ENCODE measurements around the gene SPRR1B. TPM values are rescaled to one million over a fixed set of nuclear protein-coding genes. Genes with fewer than 3 reads are reported as not detected.
"Not testable (repeated sequence)": the region's sequence is repeated elsewhere in the genome, so short reads cannot be mapped to it uniquely, and the experiment has no call there.

The SPRR1B gene
- total RNA-seq, 1 experiment from 2014 or later = 0.66 TPM

DNA sequence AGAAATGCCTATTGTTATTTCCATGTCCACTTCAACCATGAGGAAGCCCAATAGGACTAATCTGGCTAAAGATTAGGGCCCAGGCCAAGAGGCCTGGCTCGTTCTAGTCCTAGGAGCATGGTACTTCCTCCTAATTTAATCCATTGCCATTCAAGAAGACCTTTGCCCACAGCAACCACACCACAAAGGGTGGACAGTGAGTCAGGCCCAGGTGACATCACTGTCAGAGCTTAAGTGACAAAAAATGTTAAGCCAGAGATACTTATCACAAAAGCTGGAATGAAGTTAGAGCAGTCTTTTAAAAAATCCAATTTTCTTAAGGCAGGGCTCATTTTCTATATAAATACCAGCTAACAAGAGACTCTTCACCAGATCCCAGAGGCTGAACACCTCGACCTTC lies 29.6 kb upstream of the SPRR1B start, which contains the start of gene SPRR3:
SPRR3 (plus strand) TSS at position 368 of the 400 bp plus-strand sequence. CDS start 1,272 bp downstream, outside the sequence.
- DNase-seq (ENCODE audit: low read depth, low spot score) = no peak
- Histone ChIP-seq H3K79me2 (ENCODE audit: insufficient read depth, low read length) (no peaks in the 10 kb centered on the region), H3K9ac (ENCODE audit: low read length) (no peak within 1 kb of the TSS), H3K4me3 (replicated peaks in 1 of 2; ENCODE audit: low read depth in 1 of 2, low read length in 2 of 2) (no peak within 1 kb of the TSS), H3K27ac (ENCODE audit: low read depth, low read length) (no peak within 1 kb of the TSS), H3K4me1 (ENCODE audit: control insufficient read depth in 1 of 2, insufficient read depth in 2 of 2, low read length in 2 of 2) (peaks cover 0 to 10% of the 10 kb centered on the region in 2 experiments; a peak in 1 of 4 replicates), H3K4me2 (ENCODE audit: low read length) (no peak within 1 kb of the TSS), H3K9me2 (ENCODE audit: insufficient read depth) (no peaks in the 10 kb centered on the region), H3K36me3 (ENCODE audit: control insufficient read depth in 1 of 2, insufficient read depth in 2 of 2, low read length in 2 of 2) (no peaks in the 10 kb centered on the region), H2AFZ (ENCODE audit: low read depth, low read length, poor library complexity, severe bottlenecking) (no peak within 1 kb of the TSS), H3K27me3 (ENCODE audit: insufficient read depth, low read length) (peaks cover 22% of the 10 kb centered on the region; the same call in 1 of the 2 replicates), H4K20me1 (ENCODE audit: insufficient read depth) (no peaks in the 10 kb centered on the region), H3K9me3 (ENCODE audit: control insufficient read depth in 1 of 2, insufficient read depth in 1 of 2, low read depth in 1 of 2, low read length in 2 of 2) (no peaks in the 10 kb centered on the region)
- intact Hi-C loops (cut with micrococcal nuclease) = no loop called here
- ATAC-seq = no peak
- ChIA-PET POLR2A (no interaction called here), RAD21 (ENCODE audit: low non-redundant PET in 1 of 2, low total read pairs in 2 of 2, uncharacterized antibody in 2 of 2, unreplicated experiment in 2 of 2) (no interaction called here), CTCF (no interaction called here)
- TF ChIP-seq POLR2AphosphoS5 (IDR thresholded peaks at IDR 0.05; ENCODE audit: low read depth, low read length) = no peak
- no peak for TF ChIP-seq SRF (IDR thresholded peaks at IDR 0.05; ENCODE audit: low read depth)
- TF ChIP-seq, protein P1, sequence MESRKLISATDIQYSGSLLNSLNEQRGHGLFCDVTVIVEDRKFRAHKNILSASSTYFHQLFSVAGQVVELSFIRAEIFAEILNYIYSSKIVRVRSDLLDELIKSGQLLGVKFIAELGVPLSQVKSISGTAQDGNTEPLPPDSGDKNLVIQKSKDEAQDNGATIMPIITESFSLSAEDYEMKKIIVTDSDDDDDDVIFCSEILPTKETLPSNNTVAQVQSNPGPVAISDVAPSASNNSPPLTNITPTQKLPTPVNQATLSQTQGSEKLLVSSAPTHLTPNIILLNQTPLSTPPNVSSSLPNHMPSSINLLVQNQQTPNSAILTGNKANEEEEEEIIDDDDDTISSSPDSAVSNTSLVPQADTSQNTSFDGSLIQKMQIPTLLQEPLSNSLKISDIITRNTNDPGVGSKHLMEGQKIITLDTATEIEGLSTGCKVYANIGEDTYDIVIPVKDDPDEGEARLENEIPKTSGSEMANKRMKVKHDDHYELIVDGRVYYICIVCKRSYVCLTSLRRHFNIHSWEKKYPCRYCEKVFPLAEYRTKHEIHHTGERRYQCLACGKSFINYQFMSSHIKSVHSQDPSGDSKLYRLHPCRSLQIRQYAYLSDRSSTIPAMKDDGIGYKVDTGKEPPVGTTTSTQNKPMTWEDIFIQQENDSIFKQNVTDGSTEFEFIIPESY (IDR thresholded peaks at IDR 0.05; ENCODE audit: extremely low read depth, insufficient replicate concordance, low read length) = no peak
- TF ChIP-seq RAD21 (IDR thresholded peaks at IDR 0.05; ENCODE audit: low read depth) = no peak
- TF ChIP-seq FOSL1 (IDR thresholded peaks at IDR 0.05; ENCODE audit: low read depth) = no peak
- TF ChIP-seq, protein P2, sequence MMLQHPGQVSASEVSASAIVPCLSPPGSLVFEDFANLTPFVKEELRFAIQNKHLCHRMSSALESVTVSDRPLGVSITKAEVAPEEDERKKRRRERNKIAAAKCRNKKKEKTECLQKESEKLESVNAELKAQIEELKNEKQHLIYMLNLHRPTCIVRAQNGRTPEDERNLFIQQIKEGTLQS (IDR thresholded peaks at IDR 0.05) = no peak
- TF ChIP-seq JUND (IDR thresholded peaks at IDR 0.05) = no peak
- TF ChIP-seq, protein P3, sequence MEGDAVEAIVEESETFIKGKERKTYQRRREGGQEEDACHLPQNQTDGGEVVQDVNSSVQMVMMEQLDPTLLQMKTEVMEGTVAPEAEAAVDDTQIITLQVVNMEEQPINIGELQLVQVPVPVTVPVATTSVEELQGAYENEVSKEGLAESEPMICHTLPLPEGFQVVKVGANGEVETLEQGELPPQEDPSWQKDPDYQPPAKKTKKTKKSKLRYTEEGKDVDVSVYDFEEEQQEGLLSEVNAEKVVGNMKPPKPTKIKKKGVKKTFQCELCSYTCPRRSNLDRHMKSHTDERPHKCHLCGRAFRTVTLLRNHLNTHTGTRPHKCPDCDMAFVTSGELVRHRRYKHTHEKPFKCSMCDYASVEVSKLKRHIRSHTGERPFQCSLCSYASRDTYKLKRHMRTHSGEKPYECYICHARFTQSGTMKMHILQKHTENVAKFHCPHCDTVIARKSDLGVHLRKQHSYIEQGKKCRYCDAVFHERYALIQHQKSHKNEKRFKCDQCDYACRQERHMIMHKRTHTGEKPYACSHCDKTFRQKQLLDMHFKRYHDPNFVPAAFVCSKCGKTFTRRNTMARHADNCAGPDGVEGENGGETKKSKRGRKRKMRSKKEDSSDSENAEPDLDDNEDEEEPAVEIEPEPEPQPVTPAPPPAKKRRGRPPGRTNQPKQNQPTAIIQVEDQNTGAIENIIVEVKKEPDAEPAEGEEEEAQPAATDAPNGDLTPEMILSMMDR (IDR thresholded peaks at IDR 0.05 in 2 of 3, conservative IDR thresholded peaks at IDR 0.05 in 1 of 3; ENCODE audit: borderline replicate concordance in 1 of 3, insufficient read depth in 1 of 3, low read depth in 2 of 3, low read length in 2 of 3) = no peak
- no peak for TF ChIP-seq ZFX (IDR thresholded peaks at IDR 0.05)
- TF ChIP-seq EZH2phosphoT487 (IDR thresholded peaks at IDR 0.05; ENCODE audit: borderline replicate concordance) = no peak
- TF ChIP-seq SP1 (IDR thresholded peaks at IDR 0.05; ENCODE audit: low read depth) = no peak
- no peak for TF ChIP-seq CBX3 (IDR thresholded peaks at IDR 0.05; ENCODE audit: low read depth)
- TF ChIP-seq, protein P4, sequence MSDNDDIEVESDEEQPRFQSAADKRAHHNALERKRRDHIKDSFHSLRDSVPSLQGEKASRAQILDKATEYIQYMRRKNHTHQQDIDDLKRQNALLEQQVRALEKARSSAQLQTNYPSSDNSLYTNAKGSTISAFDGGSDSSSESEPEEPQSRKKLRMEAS (IDR thresholded peaks at IDR 0.05) = no peak
- no peak for TF ChIP-seq SIN3A (IDR thresholded peaks at IDR 0.05; ENCODE audit: low read depth)
- TF ChIP-seq POLR2A (IDR thresholded peaks at IDR 0.05; ENCODE audit: borderline replicate concordance, extremely low read depth, insufficient read depth, insufficient read length) = no peak
- no peak for TF ChIP-seq EZH2 (IDR thresholded peaks at IDR 0.05)
- no peak for TF ChIP-seq EGR1 (IDR thresholded peaks at IDR 0.05; ENCODE audit: low read depth)
- TF ChIP-seq ZNF274 (IDR thresholded peaks at IDR 0.05; ENCODE audit: low read depth, low read length) = no peak
- BruUV-seq (replicated peaks) = no TSS peak

DNA sequence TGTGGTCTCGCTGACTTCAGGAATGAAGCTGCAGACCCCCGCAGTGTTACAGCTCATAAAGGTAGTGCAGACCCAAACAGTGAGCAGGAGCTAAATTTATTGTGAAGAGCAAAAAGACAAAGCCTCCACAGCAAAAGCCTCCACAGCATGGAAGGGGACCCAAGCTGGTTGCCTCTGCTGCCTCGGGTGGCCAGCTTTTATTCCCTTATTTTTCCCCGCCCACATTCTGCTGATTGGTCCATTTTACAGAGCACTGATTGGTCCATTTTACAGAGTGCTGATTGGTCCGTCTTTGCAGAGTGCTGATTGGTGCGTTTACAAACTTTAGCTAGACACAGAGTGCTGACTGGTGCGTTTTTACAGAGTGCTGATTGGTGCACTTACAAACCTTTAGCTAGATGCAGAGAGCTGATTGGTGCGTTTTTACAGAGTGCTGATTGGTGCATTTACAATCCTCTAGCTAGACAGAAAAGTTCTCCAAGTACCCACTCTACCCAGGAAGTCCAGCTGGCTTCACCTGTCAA lies 19.7 kb upstream of the SPRR1B start:
- intact Hi-C loops (cut with micrococcal nuclease); RAD21 ChIA-PET (ENCODE audit: low non-redundant PET in 1 of 2, low total read pairs in 2 of 2, uncharacterized antibody in 2 of 2, unreplicated experiment in 2 of 2); BruUV-seq (replicated peaks); DNase-seq (ENCODE audit: low read depth, low spot score); CTCF ChIA-PET; H3K9me2 ChIP-seq (ENCODE audit: insufficient read depth); POLR2A ChIA-PET; H3K4me3 ChIP-seq (replicated peaks in 1 of 2; ENCODE audit: low read depth in 1 of 2, low read length in 2 of 2); H4K20me1 ChIP-seq (ENCODE audit: insufficient read depth); H3K4me1 ChIP-seq (ENCODE audit: control insufficient read depth in 1 of 2, insufficient read depth in 2 of 2, low read length in 2 of 2); H3K27me3 ChIP-seq (ENCODE audit: insufficient read depth, low read length); H3K36me3 ChIP-seq (ENCODE audit: control insufficient read depth in 1 of 2, insufficient read depth in 2 of 2, low read length in 2 of 2); H3K79me2 ChIP-seq (ENCODE audit: insufficient read depth, low read length); H3K27ac ChIP-seq (ENCODE audit: low read depth, low read length); ATAC-seq; H3K4me2 ChIP-seq (ENCODE audit: low read length); H3K9ac ChIP-seq (ENCODE audit: low read length); H2AFZ ChIP-seq (ENCODE audit: low read depth, low read length, poor library complexity, severe bottlenecking); H3K9me3 ChIP-seq (ENCODE audit: control insufficient read depth in 1 of 2, insufficient read depth in 1 of 2, low read depth in 1 of 2, low read length in 2 of 2): not testable (repeated sequence)

All from HCT116 (cell line).